H1 (cell line): Measurements from ENCODE around the gene BICDL1.

Source experiments
- CEBPB ChIP-seq: IDR thresholded peaks from 2 replicates; pipeline ENCODE4 v1.6.1; 2012; ENCODE audit warnings: low read depth, low read length
- EP300 ChIP-seq, 2 experiments: IDR thresholded peaks; 1 replicate in 1 of 2; 2 replicates in 1 of 2; pipeline ENCODE4 v1.6.1; 2011 to 2012; ENCODE audit warnings: low read depth in 2 of 2, low read length in 2 of 2, mild to moderate bottlenecking in 2 of 2, borderline replicate concordance in 1 of 2, inconsistent platforms in 1 of 2, moderate library complexity in 1 of 2
- EZH2 ChIP-seq: fragments of 200-600 bp; sonication (generic); IDR thresholded peaks from 2 replicates; pipeline ENCODE4 v1.7.1; 2012; ENCODE audit warnings: low read depth, mild to moderate bottlenecking, moderate library complexity, low read length, inconsistent platforms; ENCODE audit not compliant: severe bottlenecking
- GABPA ChIP-seq: IDR thresholded peaks from 2 replicates; pipeline ENCODE4 v1.6.1; 2011; ENCODE audit warnings: mild to moderate bottlenecking, low read length, moderate library complexity, borderline replicate concordance; ENCODE audit not compliant: insufficient read depth
- JUN ChIP-seq: IDR thresholded peaks from 2 replicates; pipeline ENCODE4 v1.6.1; 2011; ENCODE audit warnings: low read depth, mild to moderate bottlenecking, improper control_type of control experiment, low read length
- JUND ChIP-seq: IDR thresholded peaks from 2 replicates; pipeline ENCODE4 v1.6.1; 2011; ENCODE audit warnings: mild to moderate bottlenecking, improper control_type of control experiment, low read length
- POLR2A ChIP-seq, 2 experiments: IDR thresholded peaks; 1 replicate in 1 of 2; 2 replicates in 1 of 2; pipeline ENCODE4 v1.6.1; 2011; ENCODE audit warnings: low read depth in 2 of 2, low read length in 2 of 2, mild to moderate bottlenecking in 2 of 2; ENCODE audit errors: control extremely low read depth in 1 of 2
- POLR2AphosphoS5 ChIP-seq: IDR thresholded peaks from 2 replicates; pipeline ENCODE4 v1.6.1; 2011; ENCODE audit warnings: low read depth, low read length
- RAD21 ChIP-seq, 2 experiments: IDR thresholded peaks in 1 of 2; conservative IDR thresholded peaks in 1 of 2; 2 replicates each; pipeline ENCODE4 v1.6.1; 2011; ENCODE audit warnings: low read depth in 2 of 2, low read length in 2 of 2, improper control_type of control experiment in 1 of 2, inconsistent platforms in 1 of 2, mild to moderate bottlenecking in 1 of 2, moderate library complexity in 1 of 2
- SP2 ChIP-seq: IDR thresholded peaks from 2 replicates; pipeline ENCODE4 v1.6.1; 2012; ENCODE audit warnings: mild to moderate bottlenecking, low read length, inconsistent platforms
- SP4 ChIP-seq: IDR thresholded peaks from 2 replicates; pipeline ENCODE4 v1.6.1; 2012; ENCODE audit warnings: low read length, inconsistent platforms
- TAF1 ChIP-seq: IDR thresholded peaks from 2 replicates; pipeline ENCODE4 v1.6.1; 2011; ENCODE audit warnings: mild to moderate bottlenecking, low read depth, low read length
- TF ChIP-seq, protein P1 (sequence below), 3 experiments: IDR thresholded peaks; 1 replicate in 2 of 3; 2 replicates in 1 of 3; pipeline versions ENCODE4 v1.5.1 to v1.6.1; 2011; ENCODE audit warnings: low read length in 3 of 3, mild to moderate bottlenecking in 3 of 3, inconsistent platforms in 2 of 3, low read depth in 1 of 3, moderate library complexity in 1 of 3; ENCODE audit not compliant: insufficient read depth in 1 of 3; ENCODE audit errors: control extremely low read depth in 1 of 3
- TF ChIP-seq, protein P2 (sequence below): IDR thresholded peaks from 2 replicates; pipeline ENCODE4 v1.6.1; 2011; ENCODE audit warnings: low read length, improper control_type of control experiment

DNA sequence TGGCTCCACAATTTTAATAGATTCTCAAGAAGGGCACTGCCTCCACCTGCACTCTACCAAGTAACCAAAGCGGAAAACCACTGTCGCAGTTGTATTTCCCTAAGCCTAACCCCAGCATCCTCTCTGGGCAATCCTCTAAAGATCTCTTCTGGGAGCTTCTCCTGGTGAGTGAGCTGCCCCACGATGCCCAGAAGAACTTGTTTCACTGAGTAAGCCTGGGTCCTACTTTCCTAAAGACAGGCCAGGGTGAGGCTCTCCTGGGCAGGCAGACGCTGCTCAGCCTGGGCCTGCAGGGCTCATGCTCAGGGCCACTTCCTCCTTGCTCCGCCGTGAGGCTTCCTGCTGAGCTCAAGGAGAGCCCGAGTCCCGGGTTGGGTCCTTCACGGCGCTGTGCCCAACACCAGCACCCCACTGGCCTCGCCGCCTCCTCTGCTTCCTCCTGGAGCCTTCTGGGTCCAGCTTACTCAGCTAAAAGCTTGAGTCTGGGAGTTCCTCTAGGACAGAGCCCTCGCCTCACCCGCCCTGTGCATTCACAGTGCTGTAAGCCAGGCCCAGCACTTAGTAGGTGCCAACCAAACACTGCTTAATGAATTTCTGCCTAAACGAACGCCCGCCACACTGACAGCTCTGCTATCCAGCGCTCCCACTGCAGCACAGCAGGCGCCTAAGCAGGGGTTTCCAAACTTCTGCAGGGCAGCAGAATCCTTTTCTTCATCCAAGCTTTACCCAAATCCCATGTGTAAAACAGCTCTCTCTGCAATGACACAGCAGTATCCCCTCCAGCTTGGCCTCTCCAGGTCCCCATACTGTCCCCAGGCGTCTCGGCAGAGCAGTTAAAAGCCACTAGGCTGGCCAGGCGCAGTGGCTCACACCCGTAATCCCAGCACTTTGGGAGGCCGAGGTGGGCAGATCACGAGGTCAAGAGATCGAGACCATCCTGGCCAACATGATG is 121.8 kb downstream of the BICDL1 start:
- TF ChIP-seq, protein P1, sequence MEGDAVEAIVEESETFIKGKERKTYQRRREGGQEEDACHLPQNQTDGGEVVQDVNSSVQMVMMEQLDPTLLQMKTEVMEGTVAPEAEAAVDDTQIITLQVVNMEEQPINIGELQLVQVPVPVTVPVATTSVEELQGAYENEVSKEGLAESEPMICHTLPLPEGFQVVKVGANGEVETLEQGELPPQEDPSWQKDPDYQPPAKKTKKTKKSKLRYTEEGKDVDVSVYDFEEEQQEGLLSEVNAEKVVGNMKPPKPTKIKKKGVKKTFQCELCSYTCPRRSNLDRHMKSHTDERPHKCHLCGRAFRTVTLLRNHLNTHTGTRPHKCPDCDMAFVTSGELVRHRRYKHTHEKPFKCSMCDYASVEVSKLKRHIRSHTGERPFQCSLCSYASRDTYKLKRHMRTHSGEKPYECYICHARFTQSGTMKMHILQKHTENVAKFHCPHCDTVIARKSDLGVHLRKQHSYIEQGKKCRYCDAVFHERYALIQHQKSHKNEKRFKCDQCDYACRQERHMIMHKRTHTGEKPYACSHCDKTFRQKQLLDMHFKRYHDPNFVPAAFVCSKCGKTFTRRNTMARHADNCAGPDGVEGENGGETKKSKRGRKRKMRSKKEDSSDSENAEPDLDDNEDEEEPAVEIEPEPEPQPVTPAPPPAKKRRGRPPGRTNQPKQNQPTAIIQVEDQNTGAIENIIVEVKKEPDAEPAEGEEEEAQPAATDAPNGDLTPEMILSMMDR (IDR thresholded peaks at IDR 0.05; ENCODE audit: control extremely low read depth in 1 of 3, insufficient read depth in 1 of 3, low read depth in 1 of 3, low read length in 3 of 3): no peak
- no peak for TF ChIP-seq EP300 (IDR thresholded peaks at IDR 0.05; ENCODE audit: borderline replicate concordance in 1 of 2, low read depth in 2 of 2, low read length in 2 of 2)
- no peak for TF ChIP-seq POLR2AphosphoS5
- no peak for TF ChIP-seq TAF1
- TF ChIP-seq POLR2A (IDR thresholded peaks at IDR 0.05; ENCODE audit: control extremely low read depth in 1 of 2, low read depth in 2 of 2, low read length in 2 of 2): no peak
- TF ChIP-seq, protein P2, sequence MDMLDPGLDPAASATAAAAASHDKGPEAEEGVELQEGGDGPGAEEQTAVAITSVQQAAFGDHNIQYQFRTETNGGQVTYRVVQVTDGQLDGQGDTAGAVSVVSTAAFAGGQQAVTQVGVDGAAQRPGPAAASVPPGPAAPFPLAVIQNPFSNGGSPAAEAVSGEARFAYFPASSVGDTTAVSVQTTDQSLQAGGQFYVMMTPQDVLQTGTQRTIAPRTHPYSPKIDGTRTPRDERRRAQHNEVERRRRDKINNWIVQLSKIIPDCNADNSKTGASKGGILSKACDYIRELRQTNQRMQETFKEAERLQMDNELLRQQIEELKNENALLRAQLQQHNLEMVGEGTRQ: no peak
- TF ChIP-seq RAD21 (IDR thresholded peaks at IDR 0.05 in 1 of 2, conservative IDR thresholded peaks at IDR 0.05 in 1 of 2; ENCODE audit: low read depth in 2 of 2, low read length in 2 of 2): no peak
- no peak for TF ChIP-seq CEBPB
- TF ChIP-seq JUND: no peak
- no peak for TF ChIP-seq EZH2
- TF ChIP-seq GABPA: no peak
- TF ChIP-seq JUN: no peak
- no peak for TF ChIP-seq SP4
- TF ChIP-seq SP2: no peak
